GM12892 (cell line): Measurements from ENCODE around the gene TPO.

Source experiments
- POLR2A ChIP-seq: IDR thresholded peaks from 2 replicates; pipeline ENCODE4 v1.6.1; 2011; ENCODE audit warnings: low read depth, low read length, control low read depth
- POLR2AphosphoS5 ChIP-seq: IDR thresholded peaks from 2 replicates; pipeline ENCODE4 v1.6.1; 2011; ENCODE audit warnings: low read depth, low read length, control low read depth
- TAF1 ChIP-seq: IDR thresholded peaks from 2 replicates; pipeline ENCODE4 v1.6.1; 2011; ENCODE audit warnings: low read depth, mild to moderate bottlenecking, control low read depth, low read length, borderline replicate concordance

- TF ChIP-seq POLR2A (no peak), POLR2AphosphoS5 (no peak), TAF1 (no peak)
Measured at GRCh38 chr2:1516798-1517060, 103.5 kb downstream of the TPO start.
